Gastroesophageal sphincter (tissue), 2 donors: ENCODE data around the gene SERPINE1.

Source experiments
- EP300 ChIP-seq: sonication (generic); formaldehyde crosslinking; IDR thresholded peaks from one replicate; pipeline ENCODE4 v1.6.1; 2017; ENCODE audit warnings: antibody characterized with exemption, mild to moderate bottlenecking
- POLR2AphosphoS5 ChIP-seq: sonication (generic); formaldehyde crosslinking; IDR thresholded peaks from one replicate; pipeline ENCODE4 v1.6.1; 2017; ENCODE audit warnings: antibody characterized with exemption

GRCh38 chr7:101102026-101102425 is 24.9 kb upstream of the SERPINE1 start:
- TF ChIP-seq POLR2AphosphoS5 (no peak), EP300 (no peak)
